GM21515 (cell line): ENCODE results near the gene FSD1L.
"Not testable (repeated sequence)": the region's sequence is repeated elsewhere in the genome, so short reads cannot be mapped to it uniquely, and the experiment has no call there.

Experiments used
- ATAC-seq: cut with Tn5 transposase; IDR thresholded peaks from one replicate; pipeline ENCODE4 v1.9.1; 2021; ENCODE audit not compliant: unreplicated experiment

Gene FSD1L

DNA sequence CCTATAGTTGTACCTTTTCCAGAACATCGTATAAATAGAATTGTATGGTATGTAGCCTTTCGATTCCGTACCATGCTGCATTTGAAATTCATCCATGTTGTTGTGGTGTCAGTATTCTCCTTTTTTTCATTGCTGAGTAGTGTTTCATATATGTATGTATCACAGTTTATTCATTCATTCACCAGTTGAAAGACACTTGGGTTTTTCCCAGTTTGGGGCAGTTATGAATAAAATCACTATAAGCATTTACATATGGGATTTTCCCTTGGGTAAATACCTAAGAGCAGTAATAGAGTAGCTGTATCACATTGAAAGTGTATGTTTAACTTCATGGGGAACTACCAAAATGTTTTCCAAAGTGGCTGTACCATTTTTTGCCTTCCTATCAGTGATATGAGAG is 94.0 kb downstream of the FSD1L start:
- ATAC-seq, result peak; percentile 94

DNA sequence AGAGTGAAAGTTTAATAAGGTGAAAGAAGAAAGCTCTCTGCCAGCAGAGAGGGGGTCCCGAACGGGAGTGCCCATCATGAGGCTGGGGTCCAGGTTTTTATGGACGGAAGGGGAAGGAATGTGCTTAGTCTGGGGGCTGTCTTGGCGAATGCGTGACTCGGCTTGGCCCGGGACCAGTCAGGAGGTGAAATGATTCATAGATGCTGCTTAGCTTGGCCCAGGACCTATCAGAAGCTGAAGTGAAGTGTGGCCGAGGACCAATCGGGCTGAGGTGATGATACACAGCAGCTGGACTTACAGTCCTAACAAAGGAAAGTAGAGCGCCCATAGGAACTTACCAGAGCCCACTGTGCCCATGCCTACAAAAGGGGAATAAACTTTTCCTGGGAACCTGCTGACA is 106.2 kb downstream of the FSD1L start:
- ATAC-seq, result no peak

- peak; percentile 97 for ATAC-seq
These were observed 110.2 kb downstream of the FSD1L start, which contains the start of gene FKTN for GRCh38 chr9:105557804-105558610. Gene FKTN, plus strand, starts transcription at chr9:105558131. Its CDS starts 16,902 bp downstream, at chr9:105575033.

DNA sequence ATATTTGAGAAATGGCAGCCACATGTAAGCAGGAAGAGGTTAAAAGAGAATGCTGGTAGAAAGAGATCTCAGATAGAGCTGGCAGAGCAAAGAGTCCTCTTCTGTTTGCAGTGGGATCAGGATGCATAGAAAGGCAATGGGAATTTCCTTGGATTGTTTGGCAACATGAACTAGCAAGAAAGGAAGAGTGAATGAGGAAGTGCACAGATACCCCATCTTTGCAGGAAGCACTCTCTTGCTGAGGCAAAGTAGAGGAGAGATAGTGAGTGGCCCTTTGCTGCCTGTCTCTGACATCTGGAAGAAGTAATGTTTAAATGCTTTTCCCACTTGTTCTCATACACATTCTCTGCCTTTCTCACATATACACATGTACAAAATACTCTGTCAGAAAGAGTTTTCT is 124.6 kb downstream of the FSD1L start:
- no peak for ATAC-seq

- not testable (repeated sequence) for ATAC-seq
These were observed 132.1 kb downstream of the FSD1L start for GRCh38 chr9:105579952-105580351.

DNA sequence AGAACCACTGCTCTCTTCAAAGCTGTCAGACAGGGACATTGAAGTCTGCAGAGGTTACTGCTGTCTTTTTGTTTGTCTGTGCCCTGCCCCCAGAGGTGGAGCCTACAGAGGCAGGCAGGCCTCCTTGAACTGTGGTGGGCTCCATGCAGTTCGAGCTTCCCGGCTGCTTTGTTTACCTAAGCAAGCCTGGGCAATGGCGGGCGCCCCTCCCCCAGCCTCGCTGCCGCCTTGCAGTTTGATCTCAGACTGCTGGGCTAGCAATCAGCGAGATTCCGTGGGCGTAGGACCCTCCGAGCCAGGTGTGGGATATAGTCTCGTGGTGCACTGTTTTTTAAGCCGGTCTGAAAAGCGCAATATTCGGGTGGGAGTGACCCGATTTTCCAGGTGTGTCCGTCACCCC is 133.7 kb downstream of the FSD1L start:
- ATAC-seq, result not testable (repeated sequence)

DNA sequence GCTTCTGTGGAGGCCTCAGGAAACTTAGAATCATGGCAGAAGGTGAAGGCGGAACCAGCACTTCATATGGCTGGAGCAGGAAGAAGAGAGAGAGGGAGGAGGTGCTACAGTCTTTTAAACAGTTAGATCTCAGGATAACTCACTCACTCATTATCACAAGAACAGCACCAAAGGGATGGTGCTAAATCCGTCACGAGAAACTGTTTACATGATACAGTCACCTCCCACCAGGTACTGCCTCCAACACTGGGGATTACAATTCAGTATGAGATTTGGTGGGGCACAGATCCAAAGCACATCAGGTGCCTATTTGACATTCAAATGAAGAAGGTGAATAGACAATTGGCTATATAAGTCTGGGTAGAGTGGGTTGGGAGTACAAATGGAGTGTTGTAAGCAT is 145.3 kb downstream of the FSD1L start:
- no peak for ATAC-seq
